HCT116 (cell line): ENCODE results near the gene COL9A3.

Experiments used
- ELF1 ChIP-seq: IDR thresholded peaks from 2 replicates; pipeline ENCODE4 v1.6.1; 2012; ENCODE audit warnings: low read depth, borderline replicate concordance
- EZH2phosphoT487 ChIP-seq: fragments of 200-600 bp; IDR thresholded peaks from 2 replicates; pipeline ENCODE4 v1.6.1; 2018; ENCODE audit warnings: antibody characterized with exemption, borderline replicate concordance
- FOSL1 ChIP-seq: IDR thresholded peaks from 2 replicates; pipeline ENCODE4 v1.6.1; 2012; ENCODE audit warnings: low read depth
- POLR2A ChIP-seq: IDR thresholded peaks from 2 replicates; pipeline ENCODE4 v1.7.0; 2011; ENCODE audit warnings: borderline replicate concordance; ENCODE audit not compliant: insufficient read depth, insufficient read length; ENCODE audit errors: extremely low read depth
- POLR2AphosphoS5 ChIP-seq: IDR thresholded peaks from 2 replicates; pipeline ENCODE4 v1.6.1; 2011; ENCODE audit warnings: mild to moderate bottlenecking, low read depth, low read length, moderate library complexity
- RAD21 ChIP-seq: IDR thresholded peaks from 2 replicates; pipeline ENCODE4 v1.6.1; 2012; ENCODE audit warnings: low read depth, mild to moderate bottlenecking
- SIN3A ChIP-seq: IDR thresholded peaks from 2 replicates; pipeline ENCODE4 v1.6.1; 2012; ENCODE audit warnings: low read depth
- YY1 ChIP-seq: IDR thresholded peaks from 2 replicates; pipeline ENCODE4 v1.6.1; 2011; ENCODE audit warnings: low read length, low read depth, moderate library complexity, mild to moderate bottlenecking; ENCODE audit not compliant: insufficient replicate concordance; ENCODE audit errors: extremely low read depth
- ZFX ChIP-seq: fragments of 450-650 bp; IDR thresholded peaks from 2 replicates; pipeline ENCODE4 v1.6.1; 2017
- ZNF274 ChIP-seq: fragments of 200-500 bp; sonication (Bioruptor generic); IDR thresholded peaks from 2 replicates; pipeline ENCODE4 v1.6.1; 2014; ENCODE audit warnings: mild to moderate bottlenecking, low read depth, low read length, inconsistent platforms
- TF ChIP-seq, protein P1 (sequence below): IDR thresholded peaks from 2 replicates; pipeline ENCODE4 v1.6.1; 2012
- TF ChIP-seq, protein P2 (sequence below): IDR thresholded peaks from 2 replicates; pipeline ENCODE4 v1.6.1; 2012; ENCODE audit warnings: low read depth
- TF ChIP-seq, protein P3 (sequence below), 3 experiments: fragments of 200-600 bp in 1 of 3; sonication (generic) in 1 of 3; IDR thresholded peaks in 2 of 3; conservative IDR thresholded peaks in 1 of 3; 2 replicates each; pipeline ENCODE4 v1.5.1; 2012 to 2017; ENCODE audit warnings: low read depth in 2 of 3, low read length in 2 of 3, antibody characterized with exemption in 1 of 3, borderline replicate concordance in 1 of 3, control low read depth in 1 of 3, mild to moderate bottlenecking in 1 of 3, mixed read lengths in 1 of 3, mixed run types in 1 of 3, moderate library complexity in 1 of 3; ENCODE audit not compliant: insufficient read depth in 1 of 3
- TF ChIP-seq, protein P4 (sequence below): IDR thresholded peaks from 2 replicates; pipeline ENCODE4 v1.6.1; 2011; ENCODE audit warnings: mild to moderate bottlenecking, low read length, moderate library complexity; ENCODE audit not compliant: insufficient replicate concordance; ENCODE audit errors: extremely low read depth

DNA sequence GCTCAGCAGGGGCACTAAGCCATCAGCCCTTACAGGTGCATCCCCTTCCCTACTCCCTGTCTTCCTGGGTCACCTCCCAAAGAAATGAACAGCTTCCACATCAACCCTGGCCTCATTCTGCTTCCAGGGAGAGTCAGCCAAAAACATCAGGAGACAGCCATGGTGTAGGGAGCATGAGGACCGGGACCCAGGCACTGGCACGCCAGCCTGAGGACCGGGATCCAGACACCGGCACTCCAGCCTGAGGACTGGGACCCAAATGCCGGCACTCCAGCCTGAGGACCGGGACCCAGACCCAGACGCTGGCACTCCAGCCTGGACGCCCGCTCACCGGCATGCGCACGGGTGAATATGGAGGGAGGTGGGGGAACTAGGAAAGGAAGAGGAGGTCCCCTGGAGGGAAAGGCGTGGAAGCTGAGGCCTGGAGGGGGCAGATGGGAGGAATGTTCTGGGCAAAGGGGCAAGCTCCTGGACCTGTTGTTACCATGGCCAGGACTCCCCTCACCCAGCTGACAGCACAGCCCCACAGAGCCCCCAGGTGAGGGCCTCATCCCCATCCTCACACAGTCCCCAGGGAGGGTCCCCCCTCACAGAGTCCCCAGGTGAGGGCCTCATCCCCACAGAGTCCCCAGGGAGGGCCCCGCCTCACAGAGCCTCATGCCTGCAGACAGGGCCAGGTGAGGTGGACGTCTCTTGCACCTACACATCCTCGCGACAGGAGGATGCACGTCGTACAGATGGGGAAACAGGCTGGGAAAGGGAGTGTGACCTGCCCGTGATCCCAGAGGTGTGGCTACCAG is 46.5 kb upstream of the COL9A3 start:
- TF ChIP-seq SIN3A (no peak), ZFX (no peak), RAD21 (no peak), POLR2A (no peak), ZNF274 (no peak), FOSL1 (no peak), YY1 (no peak), POLR2AphosphoS5 (no peak), EZH2phosphoT487 (no peak), ELF1 (no peak)
- TF ChIP-seq, protein P1, sequence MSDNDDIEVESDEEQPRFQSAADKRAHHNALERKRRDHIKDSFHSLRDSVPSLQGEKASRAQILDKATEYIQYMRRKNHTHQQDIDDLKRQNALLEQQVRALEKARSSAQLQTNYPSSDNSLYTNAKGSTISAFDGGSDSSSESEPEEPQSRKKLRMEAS = no peak
- TF ChIP-seq, protein P2, sequence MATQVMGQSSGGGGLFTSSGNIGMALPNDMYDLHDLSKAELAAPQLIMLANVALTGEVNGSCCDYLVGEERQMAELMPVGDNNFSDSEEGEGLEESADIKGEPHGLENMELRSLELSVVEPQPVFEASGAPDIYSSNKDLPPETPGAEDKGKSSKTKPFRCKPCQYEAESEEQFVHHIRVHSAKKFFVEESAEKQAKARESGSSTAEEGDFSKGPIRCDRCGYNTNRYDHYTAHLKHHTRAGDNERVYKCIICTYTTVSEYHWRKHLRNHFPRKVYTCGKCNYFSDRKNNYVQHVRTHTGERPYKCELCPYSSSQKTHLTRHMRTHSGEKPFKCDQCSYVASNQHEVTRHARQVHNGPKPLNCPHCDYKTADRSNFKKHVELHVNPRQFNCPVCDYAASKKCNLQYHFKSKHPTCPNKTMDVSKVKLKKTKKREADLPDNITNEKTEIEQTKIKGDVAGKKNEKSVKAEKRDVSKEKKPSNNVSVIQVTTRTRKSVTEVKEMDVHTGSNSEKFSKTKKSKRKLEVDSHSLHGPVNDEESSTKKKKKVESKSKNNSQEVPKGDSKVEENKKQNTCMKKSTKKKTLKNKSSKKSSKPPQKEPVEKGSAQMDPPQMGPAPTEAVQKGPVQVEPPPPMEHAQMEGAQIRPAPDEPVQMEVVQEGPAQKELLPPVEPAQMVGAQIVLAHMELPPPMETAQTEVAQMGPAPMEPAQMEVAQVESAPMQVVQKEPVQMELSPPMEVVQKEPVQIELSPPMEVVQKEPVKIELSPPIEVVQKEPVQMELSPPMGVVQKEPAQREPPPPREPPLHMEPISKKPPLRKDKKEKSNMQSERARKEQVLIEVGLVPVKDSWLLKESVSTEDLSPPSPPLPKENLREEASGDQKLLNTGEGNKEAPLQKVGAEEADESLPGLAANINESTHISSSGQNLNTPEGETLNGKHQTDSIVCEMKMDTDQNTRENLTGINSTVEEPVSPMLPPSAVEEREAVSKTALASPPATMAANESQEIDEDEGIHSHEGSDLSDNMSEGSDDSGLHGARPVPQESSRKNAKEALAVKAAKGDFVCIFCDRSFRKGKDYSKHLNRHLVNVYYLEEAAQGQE = no peak
- TF ChIP-seq, protein P3, sequence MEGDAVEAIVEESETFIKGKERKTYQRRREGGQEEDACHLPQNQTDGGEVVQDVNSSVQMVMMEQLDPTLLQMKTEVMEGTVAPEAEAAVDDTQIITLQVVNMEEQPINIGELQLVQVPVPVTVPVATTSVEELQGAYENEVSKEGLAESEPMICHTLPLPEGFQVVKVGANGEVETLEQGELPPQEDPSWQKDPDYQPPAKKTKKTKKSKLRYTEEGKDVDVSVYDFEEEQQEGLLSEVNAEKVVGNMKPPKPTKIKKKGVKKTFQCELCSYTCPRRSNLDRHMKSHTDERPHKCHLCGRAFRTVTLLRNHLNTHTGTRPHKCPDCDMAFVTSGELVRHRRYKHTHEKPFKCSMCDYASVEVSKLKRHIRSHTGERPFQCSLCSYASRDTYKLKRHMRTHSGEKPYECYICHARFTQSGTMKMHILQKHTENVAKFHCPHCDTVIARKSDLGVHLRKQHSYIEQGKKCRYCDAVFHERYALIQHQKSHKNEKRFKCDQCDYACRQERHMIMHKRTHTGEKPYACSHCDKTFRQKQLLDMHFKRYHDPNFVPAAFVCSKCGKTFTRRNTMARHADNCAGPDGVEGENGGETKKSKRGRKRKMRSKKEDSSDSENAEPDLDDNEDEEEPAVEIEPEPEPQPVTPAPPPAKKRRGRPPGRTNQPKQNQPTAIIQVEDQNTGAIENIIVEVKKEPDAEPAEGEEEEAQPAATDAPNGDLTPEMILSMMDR (IDR thresholded peaks at IDR 0.05 in 2 of 3, conservative IDR thresholded peaks at IDR 0.05 in 1 of 3; ENCODE audit: borderline replicate concordance in 1 of 3, insufficient read depth in 1 of 3, low read depth in 2 of 3, low read length in 2 of 3) = no peak
- TF ChIP-seq, protein P4, sequence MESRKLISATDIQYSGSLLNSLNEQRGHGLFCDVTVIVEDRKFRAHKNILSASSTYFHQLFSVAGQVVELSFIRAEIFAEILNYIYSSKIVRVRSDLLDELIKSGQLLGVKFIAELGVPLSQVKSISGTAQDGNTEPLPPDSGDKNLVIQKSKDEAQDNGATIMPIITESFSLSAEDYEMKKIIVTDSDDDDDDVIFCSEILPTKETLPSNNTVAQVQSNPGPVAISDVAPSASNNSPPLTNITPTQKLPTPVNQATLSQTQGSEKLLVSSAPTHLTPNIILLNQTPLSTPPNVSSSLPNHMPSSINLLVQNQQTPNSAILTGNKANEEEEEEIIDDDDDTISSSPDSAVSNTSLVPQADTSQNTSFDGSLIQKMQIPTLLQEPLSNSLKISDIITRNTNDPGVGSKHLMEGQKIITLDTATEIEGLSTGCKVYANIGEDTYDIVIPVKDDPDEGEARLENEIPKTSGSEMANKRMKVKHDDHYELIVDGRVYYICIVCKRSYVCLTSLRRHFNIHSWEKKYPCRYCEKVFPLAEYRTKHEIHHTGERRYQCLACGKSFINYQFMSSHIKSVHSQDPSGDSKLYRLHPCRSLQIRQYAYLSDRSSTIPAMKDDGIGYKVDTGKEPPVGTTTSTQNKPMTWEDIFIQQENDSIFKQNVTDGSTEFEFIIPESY = no peak
